ENCODE data around the gene CRYBG1. TPM values are rescaled to one million over a fixed set of nuclear protein-coding genes. Genes with fewer than 3 reads are reported as not detected.
"Not testable (repeated sequence)": the region's sequence is repeated elsewhere in the genome, so short reads cannot be mapped to it uniquely, and the experiment has no call there.

The CRYBG1 gene
- total RNA-seq, 2 donors from 2014 or later, result 61.0 to 62.4 TPM

DNA sequence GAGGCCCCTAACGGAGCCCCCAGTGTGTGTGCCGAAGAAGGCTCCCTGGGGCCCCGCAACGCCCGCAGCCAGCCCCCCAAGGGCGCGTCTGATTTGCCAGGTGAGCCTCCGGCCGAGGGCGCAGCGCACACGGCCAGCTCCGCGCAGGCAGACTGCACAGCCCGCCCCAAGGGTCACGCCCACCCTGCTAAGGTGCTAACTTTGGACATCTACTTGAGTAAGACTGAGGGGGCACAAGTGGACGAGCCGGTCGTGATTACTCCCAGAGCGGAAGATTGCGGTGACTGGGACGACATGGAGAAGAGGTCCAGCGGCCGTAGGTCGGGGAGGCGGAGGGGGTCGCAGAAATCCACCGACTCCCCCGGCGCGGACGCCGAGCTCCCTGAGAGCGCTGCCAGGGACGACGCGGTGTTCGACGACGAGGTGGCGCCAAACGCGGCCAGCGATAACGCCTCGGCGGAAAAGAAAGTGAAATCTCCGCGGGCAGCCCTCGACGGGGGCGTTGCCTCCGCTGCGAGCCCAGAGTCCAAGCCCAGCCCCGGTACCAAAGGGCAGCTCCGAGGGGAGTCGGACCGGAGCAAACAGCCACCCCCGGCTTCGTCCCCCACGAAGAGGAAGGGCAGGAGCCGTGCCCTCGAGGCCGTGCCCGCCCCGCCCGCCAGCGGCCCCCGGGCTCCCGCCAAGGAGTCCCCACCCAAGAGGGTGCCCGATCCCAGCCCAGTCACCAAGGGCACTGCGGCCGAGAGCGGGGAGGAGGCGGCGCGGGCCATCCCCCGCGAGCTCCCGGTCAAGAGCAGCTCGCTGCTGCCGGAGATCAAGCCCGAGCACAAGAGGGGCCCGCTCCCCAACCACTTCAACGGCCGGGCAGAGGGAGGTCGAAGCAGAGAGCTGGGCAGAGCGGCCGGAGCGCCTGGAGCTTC is 151.8 kb downstream of the CRYBG1 start:
- ATAC-seq (peak; percentile 78), DNase-seq (peak; percentile 74 to 75 (median 74))
- Mint-ChIP-seq H3K4me1 (peaks cover 38% of the 10 kb centered on the region), H3K4me3 (peak overlapping the region; percentile 97), H3K27ac (peak overlapping the region; percentile 98), H3K36me3 (ENCODE audit: low read depth) (no peaks in the 10 kb centered on the region), H3K27me3 (no peaks in the 10 kb centered on the region)
- no peaks in the 10 kb centered on the region for H3K9me3 ChIP-seq (ENCODE audit: control insufficient read depth, low read length, poor library complexity, severe bottlenecking)

DNA sequence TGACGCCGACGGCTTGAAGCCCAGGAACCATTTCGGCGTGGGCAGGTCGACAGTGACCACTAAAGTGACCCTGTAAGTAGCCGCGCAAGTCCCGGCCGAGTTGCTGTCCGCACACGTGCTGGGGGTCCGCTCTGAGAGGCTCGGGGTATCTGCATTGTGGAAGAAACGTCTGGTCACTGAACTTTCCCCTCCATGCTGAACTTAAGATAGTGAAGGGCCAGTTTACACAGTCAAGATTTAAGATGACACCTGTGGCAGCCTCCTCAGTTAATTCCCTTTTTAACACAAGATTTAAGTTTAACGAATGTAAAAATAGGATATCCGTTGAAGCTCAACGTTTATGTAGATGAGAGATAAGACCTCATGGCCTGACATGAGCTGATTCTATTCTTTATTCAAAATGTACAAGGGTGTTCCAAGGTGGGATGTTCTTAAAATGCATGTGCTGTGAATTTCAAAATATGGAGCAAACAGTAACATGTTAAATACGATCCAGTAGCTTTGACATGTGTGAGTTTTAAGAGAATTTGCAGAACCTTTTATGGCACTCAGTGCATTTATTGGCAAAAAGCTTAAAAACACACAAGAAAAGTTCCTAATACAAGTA is 152.6 kb downstream of the CRYBG1 start:
- ATAC-seq (no peak), DNase-seq (no peak)
- H3K27me3 Mint-ChIP-seq, result no peaks in the 10 kb centered on the region
- peak overlapping the region; percentile 98 for H3K27ac Mint-ChIP-seq
- no peaks in the 10 kb centered on the region for H3K36me3 Mint-ChIP-seq (ENCODE audit: low read depth)
- H3K4me3 Mint-ChIP-seq, result peak overlapping the region; percentile 97
- H3K4me1 Mint-ChIP-seq, result peaks cover 43% of the 10 kb centered on the region
- no peaks in the 10 kb centered on the region for H3K9me3 ChIP-seq (ENCODE audit: control insufficient read depth, low read length, poor library complexity, severe bottlenecking)

DNA sequence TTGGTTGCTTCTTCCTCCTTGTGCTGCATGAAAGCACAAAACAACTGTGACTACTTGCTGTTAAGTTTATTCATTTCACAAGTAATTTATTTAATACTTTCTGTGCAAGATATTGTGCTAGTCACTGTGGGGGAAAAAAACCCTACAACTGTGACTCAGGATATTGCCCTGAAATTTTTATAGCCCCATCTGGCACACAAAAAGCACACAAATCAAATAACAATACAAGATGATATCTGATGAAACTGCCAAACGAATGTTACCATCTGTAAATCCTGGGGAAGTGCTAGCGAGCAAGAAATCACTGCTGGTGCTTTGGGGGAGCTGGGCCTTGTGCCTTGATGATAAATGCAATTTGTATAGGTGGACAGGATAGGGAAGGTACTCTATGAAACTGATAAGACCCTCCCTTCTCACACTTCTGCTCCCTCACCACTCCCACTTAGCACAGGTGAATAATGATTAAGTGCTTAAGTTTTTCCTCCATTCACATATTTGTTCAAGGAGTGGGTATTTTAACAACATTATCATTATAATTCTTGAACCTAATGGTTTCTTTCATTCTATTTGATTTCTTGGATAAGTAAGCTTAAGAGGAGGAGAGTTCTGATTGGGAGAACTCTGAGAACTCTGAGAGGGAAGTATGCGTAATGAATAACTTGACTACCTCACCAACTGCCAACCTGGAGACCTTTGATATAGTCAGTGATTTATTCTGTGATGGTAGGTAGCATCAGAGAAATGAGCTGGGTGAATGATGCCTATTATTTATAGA is 153.5 kb downstream of the CRYBG1 start:
- no peak for DNase-seq
- ATAC-seq, result peak; percentile 17
- Mint-ChIP-seq H3K36me3 (ENCODE audit: low read depth) (no peaks in the 10 kb centered on the region), H3K27ac (peak overlapping the region; percentile 98), H3K4me1 (peaks cover 41% of the 10 kb centered on the region), H3K27me3 (no peaks in the 10 kb centered on the region), H3K4me3 (peak overlapping the region; percentile 97)
- H3K9me3 ChIP-seq (ENCODE audit: control insufficient read depth, low read length, poor library complexity, severe bottlenecking), result no peaks in the 10 kb centered on the region

DNA sequence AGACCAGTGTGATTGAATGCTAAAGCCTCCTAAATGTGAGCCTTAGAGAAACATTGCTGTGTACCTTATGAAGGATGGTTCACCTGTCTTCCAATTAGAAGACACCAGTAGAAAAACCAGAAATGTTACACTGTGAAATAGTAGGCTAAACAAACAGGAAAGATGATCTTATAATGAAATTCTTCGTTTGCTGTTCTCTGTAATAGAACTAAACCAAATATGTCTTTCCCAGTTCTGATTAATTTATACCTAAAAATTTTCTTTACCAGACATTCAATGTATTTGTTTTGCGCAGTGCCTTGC is 154.0 kb downstream of the CRYBG1 start:
- no peaks in the 10 kb centered on the region for H3K27me3 Mint-ChIP-seq
- no peak for DNase-seq
- H3K9me3 ChIP-seq (ENCODE audit: control insufficient read depth, low read length, poor library complexity, severe bottlenecking), result no peaks in the 10 kb centered on the region
- H3K36me3 Mint-ChIP-seq (ENCODE audit: low read depth), result no peaks in the 10 kb centered on the region
- peak overlapping the region; percentile 97 for H3K4me3 Mint-ChIP-seq
- no peak for ATAC-seq
- peaks cover 46% of the 10 kb centered on the region for H3K4me1 Mint-ChIP-seq
- H3K27ac Mint-ChIP-seq, result peak overlapping the region; percentile 98

DNA sequence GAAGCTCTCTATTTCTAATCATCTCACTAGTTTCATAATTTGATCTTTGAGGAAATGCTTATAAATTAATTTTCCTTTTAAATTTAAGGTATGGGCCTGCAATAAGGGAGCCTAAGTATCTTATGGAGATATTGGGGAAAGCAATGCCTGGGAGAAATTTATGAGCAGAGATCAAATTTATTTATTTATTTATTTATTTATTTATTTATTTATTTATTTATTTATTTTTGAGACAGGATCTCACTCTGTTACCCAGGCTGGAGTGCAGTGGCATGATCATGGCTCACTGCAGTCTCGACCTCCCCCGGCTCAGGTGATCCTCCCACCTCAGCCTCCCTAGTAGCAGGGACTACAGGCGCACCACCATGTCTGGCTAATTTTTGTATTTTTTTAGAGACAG is 155.1 kb downstream of the CRYBG1 start:
- not testable (repeated sequence) for H3K36me3 Mint-ChIP-seq (ENCODE audit: low read depth); H3K27me3 Mint-ChIP-seq; H3K9me3 ChIP-seq (ENCODE audit: control insufficient read depth, low read length, poor library complexity, severe bottlenecking); ATAC-seq; DNase-seq
- peak overlapping the region; percentile 82 for H3K4me3 Mint-ChIP-seq
- H3K27ac Mint-ChIP-seq, result peak overlapping the region; percentile 98
- peaks cover 47% of the 10 kb centered on the region for H3K4me1 Mint-ChIP-seq

DNA sequence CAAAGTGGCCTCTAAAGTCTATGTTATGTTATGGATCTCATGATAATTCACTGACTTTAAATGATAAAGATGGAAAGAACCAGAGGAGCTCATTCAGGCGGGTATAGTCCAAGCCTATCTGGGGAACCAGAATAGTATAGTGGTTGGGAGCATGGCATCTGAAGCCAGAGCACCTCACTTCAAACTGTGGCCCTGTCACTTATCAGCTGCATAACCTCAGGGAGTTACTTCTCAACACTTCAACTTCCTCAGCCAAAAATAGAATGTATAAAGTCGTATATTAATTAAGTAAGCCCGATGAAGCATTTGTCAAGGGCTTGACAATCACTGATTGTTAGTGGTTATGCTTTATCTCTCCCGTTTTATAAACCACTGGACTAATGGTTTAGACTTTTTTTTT is 156.1 kb downstream of the CRYBG1 start:
- ATAC-seq (no peak), DNase-seq (no peak)
- Mint-ChIP-seq H3K4me3 (peak overlapping the region; percentile 61), H3K27me3 (no peaks in the 10 kb centered on the region), H3K36me3 (ENCODE audit: low read depth) (peaks cover 6% of the 10 kb centered on the region), H3K27ac (peak overlapping the region; percentile 98), H3K4me1 (peaks cover 47% of the 10 kb centered on the region)
- H3K9me3 ChIP-seq (ENCODE audit: control insufficient read depth, low read length, poor library complexity, severe bottlenecking), result no peaks in the 10 kb centered on the region

DNA sequence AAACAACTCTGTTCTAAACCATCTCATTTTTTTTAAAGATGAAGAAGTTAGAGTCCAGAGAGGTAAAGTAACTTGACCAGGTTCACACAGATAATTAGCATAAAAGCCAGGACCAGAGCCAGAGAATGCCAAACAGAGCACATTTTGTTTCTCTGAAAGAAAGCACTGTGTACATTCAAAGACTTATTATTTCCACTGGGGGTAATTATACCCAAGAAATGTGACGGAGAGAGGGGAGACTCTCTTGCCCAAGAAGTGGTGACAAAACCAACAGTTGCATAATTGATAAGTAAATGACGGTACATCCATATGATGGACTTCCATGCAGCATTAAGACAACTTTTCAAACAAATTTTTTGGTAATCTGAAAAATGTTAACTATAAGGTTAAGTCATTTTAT is 157.2 kb downstream of the CRYBG1 start:
- Mint-ChIP-seq H3K36me3 (ENCODE audit: low read depth) (peaks cover 6% of the 10 kb centered on the region), H3K27me3 (no peaks in the 10 kb centered on the region), H3K4me1 (peaks cover 47% of the 10 kb centered on the region), H3K27ac (peak overlapping the region; percentile 98), H3K4me3 (no peak overlapping the region)
- ATAC-seq (no peak), DNase-seq (no peak)
- H3K9me3 ChIP-seq (ENCODE audit: control insufficient read depth, low read length, poor library complexity, severe bottlenecking), result no peaks in the 10 kb centered on the region

DNA sequence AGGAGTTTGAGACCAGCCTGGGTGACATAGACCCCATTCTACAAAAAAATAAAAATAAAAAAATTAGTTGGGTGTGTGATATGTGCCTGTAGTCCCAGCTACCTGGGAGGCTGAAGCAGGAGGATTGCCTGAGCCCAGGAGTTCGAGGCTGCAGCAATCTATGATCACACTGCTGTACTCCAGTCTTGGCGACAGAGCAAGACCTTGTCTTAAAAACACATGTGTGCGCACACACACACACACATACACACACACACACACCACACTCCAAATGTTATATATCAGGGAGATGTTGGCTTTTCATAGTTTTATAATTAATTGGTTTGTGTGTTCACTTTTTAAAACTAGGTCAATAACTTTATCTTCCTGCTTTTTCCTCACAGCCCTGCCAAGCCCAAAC is 158.2 kb downstream of the CRYBG1 start:
- no peaks in the 10 kb centered on the region for H3K9me3 ChIP-seq (ENCODE audit: control insufficient read depth, low read length, poor library complexity, severe bottlenecking)
- Mint-ChIP-seq H3K27ac (peak overlapping the region; percentile 98), H3K36me3 (ENCODE audit: low read depth) (peaks cover 6% of the 10 kb centered on the region), H3K4me1 (peaks cover 49% of the 10 kb centered on the region), H3K4me3 (peak overlapping the region; percentile 95), H3K27me3 (no peaks in the 10 kb centered on the region)
- no peak for ATAC-seq
- no peak for DNase-seq

DNA sequence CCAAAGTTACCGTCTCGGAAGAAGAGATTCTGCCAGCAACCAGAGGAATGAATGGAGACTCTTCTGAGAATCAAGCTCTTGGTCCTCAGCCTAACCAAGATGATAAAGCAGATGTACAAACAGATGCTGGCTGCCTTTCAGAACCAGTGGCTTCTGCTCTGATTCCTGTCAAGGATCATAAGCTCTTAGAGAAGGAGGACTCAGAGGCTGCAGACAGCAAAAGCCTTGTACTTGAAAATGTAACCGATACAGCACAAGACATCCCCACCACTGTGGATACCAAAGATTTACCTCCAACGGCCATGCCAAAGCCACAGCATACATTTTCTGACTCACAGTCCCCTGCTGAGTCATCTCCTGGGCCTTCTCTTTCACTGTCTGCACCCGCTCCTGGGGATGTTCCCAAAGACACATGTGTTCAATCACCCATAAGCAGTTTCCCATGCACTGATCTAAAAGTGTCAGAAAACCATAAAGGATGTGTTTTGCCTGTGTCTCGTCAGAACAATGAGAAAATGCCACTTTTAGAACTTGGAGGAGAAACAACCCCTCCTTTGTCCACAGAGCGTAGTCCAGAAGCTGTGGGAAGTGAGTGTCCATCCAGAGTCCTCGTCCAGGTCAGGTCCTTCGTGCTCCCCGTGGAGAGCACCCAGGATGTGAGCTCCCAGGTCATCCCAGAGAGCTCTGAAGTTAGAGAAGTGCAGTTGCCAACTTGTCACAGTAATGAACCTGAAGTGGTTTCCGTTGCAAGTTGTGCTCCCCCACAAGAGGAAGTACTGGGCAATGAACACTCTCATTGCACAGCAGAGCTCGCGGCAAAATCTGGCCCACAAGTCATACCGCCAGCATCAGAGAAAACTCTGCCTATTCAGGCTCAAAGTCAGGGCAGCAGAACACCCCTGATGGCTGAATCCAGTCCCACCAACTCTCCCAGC is 159.2 kb downstream of the CRYBG1 start:
- H3K27ac Mint-ChIP-seq, result peak overlapping the region; percentile 98
- peaks cover 45% of the 10 kb centered on the region for H3K4me1 Mint-ChIP-seq
- no peaks in the 10 kb centered on the region for H3K27me3 Mint-ChIP-seq
- ATAC-seq (peak; percentile 65), DNase-seq (peak; percentile 39 to 70 (median 48))
- H3K9me3 ChIP-seq (ENCODE audit: control insufficient read depth, low read length, poor library complexity, severe bottlenecking), result no peaks in the 10 kb centered on the region
- H3K36me3 Mint-ChIP-seq (ENCODE audit: low read depth), result peaks cover 6% of the 10 kb centered on the region
- peak overlapping the region; percentile 95 for H3K4me3 Mint-ChIP-seq

DNA sequence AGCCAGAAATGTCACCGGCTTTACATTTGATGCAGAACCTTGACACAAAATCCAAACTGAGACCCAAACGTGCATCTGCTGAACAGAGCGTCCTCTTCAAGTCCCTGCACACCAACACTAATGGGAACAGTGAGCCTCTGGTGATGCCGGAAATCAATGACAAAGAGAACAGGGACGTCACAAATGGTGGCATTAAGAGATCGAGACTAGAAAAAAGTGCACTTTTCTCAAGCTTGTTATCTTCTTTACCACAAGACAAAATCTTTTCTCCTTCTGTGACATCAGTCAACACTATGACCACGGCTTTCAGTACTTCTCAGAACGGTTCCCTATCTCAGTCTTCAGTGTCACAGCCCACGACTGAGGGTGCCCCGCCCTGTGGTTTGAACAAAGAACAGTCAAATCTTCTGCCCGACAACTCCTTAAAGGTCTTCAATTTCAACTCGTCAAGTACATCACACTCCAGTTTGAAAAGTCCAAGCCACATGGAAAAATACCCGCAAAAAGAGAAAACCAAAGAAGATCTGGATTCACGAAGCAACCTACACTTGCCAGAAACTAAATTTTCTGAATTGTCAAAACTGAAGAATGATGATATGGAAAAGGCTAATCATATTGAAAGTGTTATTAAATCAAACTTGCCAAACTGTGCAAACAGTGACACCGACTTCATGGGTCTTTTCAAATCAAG is 160.3 kb downstream of the CRYBG1 start:
- Mint-ChIP-seq H3K27me3 (no peaks in the 10 kb centered on the region), H3K4me1 (peaks cover 50% of the 10 kb centered on the region), H3K4me3 (peak overlapping the region; percentile 95), H3K36me3 (ENCODE audit: low read depth) (peaks cover 6% of the 10 kb centered on the region), H3K27ac (peak overlapping the region; percentile 98)
- ATAC-seq, result peak; percentile 78
- peak; percentile 57 to 72 (median 58) for DNase-seq
- H3K9me3 ChIP-seq (ENCODE audit: control insufficient read depth, low read length, poor library complexity, severe bottlenecking), result no peaks in the 10 kb centered on the region

DNA sequence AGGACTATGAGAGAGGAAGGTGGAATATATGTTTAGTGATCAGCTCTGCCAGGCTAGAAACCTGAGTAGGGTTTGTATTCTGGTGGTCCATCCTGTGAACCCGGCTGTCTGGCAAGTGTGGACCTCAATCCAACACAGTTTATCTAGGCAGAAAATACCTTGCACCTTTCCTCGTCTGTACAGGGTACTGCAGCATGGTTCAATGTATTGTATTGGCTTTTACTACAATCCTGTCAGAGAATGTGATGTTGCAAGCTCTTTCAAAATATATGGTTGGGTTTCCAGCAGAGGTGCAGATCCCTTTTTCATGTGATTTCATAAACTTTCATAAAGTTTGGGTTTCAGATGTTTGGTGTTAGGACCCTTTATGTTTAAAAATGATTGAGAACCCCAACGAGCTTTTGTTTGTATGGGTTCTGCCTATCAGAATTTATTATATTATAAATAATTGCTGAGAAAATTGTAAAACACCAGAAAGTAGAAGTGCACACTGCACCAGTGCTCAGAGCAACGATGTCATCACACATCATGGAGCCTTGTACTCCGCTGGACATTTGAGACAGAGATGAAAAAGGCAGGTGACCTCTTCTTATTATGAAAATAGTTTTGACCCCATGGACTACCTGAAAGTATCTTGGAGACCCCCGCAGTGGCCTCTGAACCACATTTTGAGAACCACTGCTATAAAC is 162.2 kb downstream of the CRYBG1 start:
- peak overlapping the region; percentile 95 for H3K4me3 Mint-ChIP-seq
- ATAC-seq, result no peak
- no peak for DNase-seq
- H3K27me3 Mint-ChIP-seq, result no peaks in the 10 kb centered on the region
- H3K27ac Mint-ChIP-seq, result peak overlapping the region; percentile 98
- peaks cover 8% of the 10 kb centered on the region for H3K36me3 Mint-ChIP-seq (ENCODE audit: low read depth)
- no peaks in the 10 kb centered on the region for H3K9me3 ChIP-seq (ENCODE audit: control insufficient read depth, low read length, poor library complexity, severe bottlenecking)
- peaks cover 45% of the 10 kb centered on the region for H3K4me1 Mint-ChIP-seq
